PFSK-1 (cell line): ENCODE data around the gene SYNE3.

Experiments
- FOXP2 ChIP-seq: optimal IDR thresholded peaks from 2 replicates; pipeline ENCODE3; 2011; ENCODE audit warnings: borderline replicate concordance, control low read depth, inconsistent platforms; ENCODE audit not compliant: insufficient read depth; ENCODE audit errors: extremely low read length, extremely low read depth
- POLR2AphosphoS5 ChIP-seq: IDR thresholded peaks from 2 replicates; pipeline ENCODE4 v1.6.1; 2012; ENCODE audit warnings: low read depth, mild to moderate bottlenecking, control low read depth, low read length, moderate library complexity
- REST ChIP-seq, 2 experiments: IDR thresholded peaks; 2 replicates each; pipeline versions ENCODE4 v1.6.1 to v1.8.0; 2011 to 2012; ENCODE audit warnings: low read depth in 2 of 2, low read length in 2 of 2, control low read depth in 1 of 2, inconsistent platforms in 1 of 2, mild to moderate bottlenecking in 1 of 2, moderate library complexity in 1 of 2; ENCODE audit not compliant: insufficient read depth in 1 of 2
- SIN3A ChIP-seq: IDR thresholded peaks from 2 replicates; pipeline ENCODE4 v1.6.1; 2012; ENCODE audit warnings: mild to moderate bottlenecking, low read length, moderate library complexity, borderline replicate concordance; ENCODE audit not compliant: insufficient read depth
- TAF1 ChIP-seq: IDR thresholded peaks from 2 replicates; pipeline ENCODE4 v1.6.1; 2012; ENCODE audit warnings: low read length, control low read depth, borderline replicate concordance; ENCODE audit not compliant: insufficient read depth

Gene SYNE3

GRCh38 chr14:95548328-95548929, 32.0 kb upstream of the SYNE3 start:
- TF ChIP-seq FOXP2 (no peak), SIN3A (no peak), POLR2AphosphoS5 (no peak), TAF1 (no peak), REST (IDR thresholded peaks at IDR 0.05; ENCODE audit: insufficient read depth in 1 of 2, low read depth in 2 of 2, low read length in 2 of 2) (no peak)

GRCh38 chr14:95547626-95548327, 31.3 kb upstream of the SYNE3 start:
- TF ChIP-seq SIN3A (no peak), TAF1 (no peak), FOXP2 (no peak), POLR2AphosphoS5 (no peak), REST (IDR thresholded peaks at IDR 0.05; ENCODE audit: insufficient read depth in 1 of 2, low read depth in 2 of 2, low read length in 2 of 2) (no peak)

GRCh38 chr14:95547272-95547625, 30.8 kb upstream of the SYNE3 start:
- no peak for TF ChIP-seq FOXP2
- no peak for TF ChIP-seq POLR2AphosphoS5
- no peak for TF ChIP-seq REST (IDR thresholded peaks at IDR 0.05; ENCODE audit: insufficient read depth in 1 of 2, low read depth in 2 of 2, low read length in 2 of 2)
- TF ChIP-seq TAF1 = no peak
- TF ChIP-seq SIN3A = no peak

GRCh38 chr14:95545515-95546168, 29.2 kb upstream of the SYNE3 start:
- TF ChIP-seq SIN3A (no peak), FOXP2 (no peak), TAF1 (no peak), POLR2AphosphoS5 (no peak), REST (IDR thresholded peaks at IDR 0.05; ENCODE audit: insufficient read depth in 1 of 2, low read depth in 2 of 2, low read length in 2 of 2) (no peak)
